CD14-positive monocyte (primary cell): ENCODE measurements around the gene WTIP. TPM values are rescaled to one million over a fixed set of nuclear protein-coding genes. Genes with fewer than 3 reads are reported as not detected.

Experiments used
- DNase-seq, 3 donors: peaks; one replicate each; pipeline ENCODE4 v3.0.0-alpha.2; 2011 to 2022
- H2AFZ ChIP-seq: 2 replicates; pipeline ENCODE4 v1.6.0; 2012; ENCODE audit warnings: mild to moderate bottlenecking, low read depth, low read length, inconsistent platforms; ENCODE audit not compliant: insufficient read depth, poor library complexity, severe bottlenecking
- H3K27ac ChIP-seq, 2 donors: 1 replicate in 1 of 2; 2 replicates in 1 of 2; pipeline ENCODE4 v1.5.1; 2012 to 2013; ENCODE audit warnings: low read length in 2 of 2, control low read depth in 1 of 2, inconsistent platforms in 1 of 2, low read depth in 1 of 2, mild to moderate bottlenecking in 1 of 2
- H3K27me3 ChIP-seq, 2 donors: one replicate each; pipeline versions ENCODE4 v1.6.0 to v1.6.1; 2011 to 2013; ENCODE audit warnings: low read length in 2 of 2; ENCODE audit not compliant: control insufficient read depth in 2 of 2, insufficient read depth in 2 of 2
- H3K36me3 ChIP-seq, 2 donors: replicated peaks in 1 of 2; 1 replicate in 1 of 2; 2 replicates in 1 of 2; pipeline versions ENCODE4 v1.5.1 to v1.6.1; 2012 to 2013; ENCODE audit warnings: low read length in 2 of 2, control low read depth in 1 of 2, inconsistent platforms in 1 of 2, mild to moderate bottlenecking in 1 of 2; ENCODE audit not compliant: insufficient read depth in 2 of 2, control insufficient read depth in 1 of 2
- H3K4me1 ChIP-seq, 2 donors: 1 replicate in 1 of 2; 2 replicates in 1 of 2; pipeline versions ENCODE4 v1.5.1 to v1.6.1; 2012 to 2013; ENCODE audit warnings: low read length in 2 of 2, control low read depth in 1 of 2, inconsistent platforms in 1 of 2, mild to moderate bottlenecking in 1 of 2, moderate library complexity in 1 of 2; ENCODE audit not compliant: insufficient read depth in 2 of 2, control insufficient read depth in 1 of 2
- H3K4me2 ChIP-seq: replicated peaks from 2 replicates; pipeline ENCODE3; 2012; ENCODE audit warnings: low read length, moderate library complexity, mild to moderate bottlenecking; ENCODE audit not compliant: poor library complexity, severe bottlenecking; ENCODE audit errors: extremely low read depth
- H3K4me3 ChIP-seq, 3 experiments: fragments of 200-600 bp in 1 of 3; sonication (generic) in 1 of 3; replicated peaks in 1 of 3; 1 replicate in 2 of 3; 2 replicates in 1 of 3; pipeline ENCODE4 v1.5.1; 2011 to 2013; ENCODE audit warnings: low read length in 3 of 3, mild to moderate bottlenecking in 3 of 3, control low read depth in 2 of 3, low read depth in 2 of 3, inconsistent platforms in 1 of 3, moderate library complexity in 1 of 3
- H3K79me2 ChIP-seq: 2 replicates; pipeline ENCODE4 v1.6.0; 2012; ENCODE audit warnings: mild to moderate bottlenecking, control low read depth, inconsistent platforms, low read length, moderate library complexity; ENCODE audit not compliant: insufficient read depth
- H3K9ac ChIP-seq: 2 replicates; pipeline ENCODE4 v1.6.0; 2017; ENCODE audit warnings: low read length, mild to moderate bottlenecking; ENCODE audit not compliant: insufficient read depth, poor library complexity, severe bottlenecking
- H3K9me3 ChIP-seq, 2 donors: replicated peaks in 1 of 2; 1 replicate in 1 of 2; 2 replicates in 1 of 2; pipeline versions ENCODE4 v1.5.1 to v1.6.1; 2012 to 2013; ENCODE audit warnings: low read length in 2 of 2, control low read depth in 1 of 2; ENCODE audit not compliant: control insufficient read depth in 1 of 2, insufficient read depth in 1 of 2
- H4K20me1 ChIP-seq: 2 replicates; pipeline ENCODE4 v1.6.0; 2012; ENCODE audit warnings: mild to moderate bottlenecking, low read length, control low read depth, moderate library complexity; ENCODE audit not compliant: insufficient read depth
- H3K27ac Mint-ChIP-seq, 7 donors: one replicate each; pipeline ENCODE4 v1.8.0; 2020; ENCODE audit warnings: mild to moderate bottlenecking in 7 of 7, mixed read lengths in 7 of 7, moderate library complexity in 6 of 7, inconsistent platforms in 2 of 7
- H3K27me3 Mint-ChIP-seq, 3 donors: one replicate each; pipeline ENCODE4 v1.8.0; 2021 to 2022; ENCODE audit warnings: low read depth in 3 of 3, mild to moderate bottlenecking in 3 of 3, mixed read lengths in 3 of 3, moderate library complexity in 3 of 3, inconsistent platforms in 1 of 3
- H3K36me3 Mint-ChIP-seq, 2 donors: one replicate each; pipeline ENCODE4 v1.8.0; 2020; ENCODE audit warnings: mixed read lengths in 2 of 2, inconsistent platforms in 1 of 2, mild to moderate bottlenecking in 1 of 2
- H3K4me1 Mint-ChIP-seq: one replicate; pipeline ENCODE4 v1.8.0; 2020; ENCODE audit warnings: mild to moderate bottlenecking, mixed read lengths
- H3K4me3 Mint-ChIP-seq, 2 donors: one replicate each; pipeline ENCODE4 v1.8.0; 2020; ENCODE audit warnings: mild to moderate bottlenecking in 2 of 2, mixed read lengths in 2 of 2, moderate library complexity in 1 of 2
- H3K9me3 Mint-ChIP-seq, 7 donors: one replicate each; pipeline ENCODE4 v1.8.0; 2020 to 2022; ENCODE audit warnings: mixed read lengths in 7 of 7, mild to moderate bottlenecking in 6 of 7, moderate library complexity in 6 of 7, inconsistent platforms in 2 of 7
- WGBS: methylation state at CpG from one replicate; pipeline ENCODE4 v1.1.5; 2013; ENCODE audit warnings: missing lambda C conversion rate; ENCODE audit not compliant: insufficient coverage; 5-methylcytosine and 5-hydroxymethylcytosine counted together
- intact Hi-C, 2 donors: fragments of 100-400 bp; cut with micrococcal nuclease; formaldehyde crosslinking; loops; one replicate each; pipeline versions ENCODE4 v1.15.0 to v1.15.1; 2023
- polyA plus RNA-seq, 3 donors: library from polyadenylated mRNA; depleted of rRNA in 1 of 3; unstranded in 2 of 3; stranded (reverse) in 1 of 3; fragments of 300-500 nt in 2 of 3; fragments of >200 nt in 1 of 3; fragmentation: Illumina TruSeq in 2 of 3; gene quantifications; 1 replicate in 2 of 3; 2 replicates in 1 of 3; pipeline ENCODE4 v1.2.3, GENCODE V29; 2012 to 2021
- TF ChIP-seq, protein P1 (sequence below): fragments of 200-600 bp; IDR thresholded peaks from one replicate; pipeline ENCODE4 v1.8.0; 2022; ENCODE audit warnings: antibody characterized with exemption, mild to moderate bottlenecking

WTIP gene
- polyA plus RNA-seq, 3 donors, result 0.11 TPM; not detected in 2

DNA sequence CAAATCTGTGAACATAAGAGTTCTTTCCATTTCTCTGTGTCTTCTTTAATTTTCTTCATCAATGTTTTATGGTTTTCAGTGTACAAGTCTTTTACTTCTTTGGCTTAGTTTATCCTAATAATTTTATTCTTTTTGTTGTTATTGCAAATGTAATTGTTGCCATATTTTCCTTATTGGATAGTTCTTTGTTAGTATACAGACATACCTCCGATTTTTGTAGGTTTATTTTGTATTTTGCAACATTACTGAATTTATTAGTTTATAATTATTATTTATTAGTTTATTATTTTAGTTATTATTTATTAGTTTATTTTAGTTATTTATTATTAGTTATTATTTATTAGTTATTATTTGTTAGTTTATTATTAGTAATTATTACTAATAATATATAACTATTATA is 43.4 kb downstream of the WTIP start:
- H3K27ac Mint-ChIP-seq, result no peak overlapping the region
- intact Hi-C loops, result no loop called here
- H3K79me2 ChIP-seq, result no peaks in the 10 kb centered on the region

DNA sequence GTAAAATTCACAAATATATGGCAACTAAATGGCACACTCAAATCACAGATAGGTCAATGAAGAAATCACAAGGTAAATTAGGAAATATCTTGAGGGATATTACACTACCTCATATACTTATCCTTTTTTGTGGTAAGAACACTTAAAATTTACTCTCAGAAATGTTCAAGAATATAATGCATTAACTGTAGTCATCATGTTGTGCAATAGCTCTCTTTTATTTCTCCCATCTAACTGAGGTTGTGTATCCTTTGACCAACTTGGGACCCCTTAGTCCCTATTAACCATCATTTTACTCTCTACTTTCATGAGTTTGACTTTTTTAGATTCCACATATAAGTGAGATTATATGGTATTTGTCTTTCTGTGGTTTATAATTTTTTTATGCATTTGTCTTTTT is 52.6 kb downstream of the WTIP start:
- Histone ChIP-seq H3K4me1 (no peaks in the 10 kb centered on the region), H3K9ac (no peak overlapping the region), H3K36me3 (no peaks in the 10 kb centered on the region), H3K27me3 (peaks cover 0 to 2% of the 10 kb centered on the region in 2 donors), H3K4me2 (no peak overlapping the region), H3K4me3 (no peak overlapping the region), H3K79me2 (no peaks in the 10 kb centered on the region), H3K9me3 (no peaks in the 10 kb centered on the region), H3K27ac (no peak overlapping the region), H4K20me1 (no peaks in the 10 kb centered on the region), H2AFZ (no peak overlapping the region)
- no peak for DNase-seq
- H3K36me3 Mint-ChIP-seq, result no peaks in the 10 kb centered on the region
- intact Hi-C loops, result no loop called here
- H3K9me3 Mint-ChIP-seq, result peaks cover 2 to 5% (median 4%) of the 10 kb centered on the region in 7 donors
- H3K27me3 Mint-ChIP-seq, result peaks cover 2 to 13% (median 3%) of the 10 kb centered on the region in 3 donors
- H3K4me3 Mint-ChIP-seq, result no peak overlapping the region
- TF ChIP-seq, protein P1, sequence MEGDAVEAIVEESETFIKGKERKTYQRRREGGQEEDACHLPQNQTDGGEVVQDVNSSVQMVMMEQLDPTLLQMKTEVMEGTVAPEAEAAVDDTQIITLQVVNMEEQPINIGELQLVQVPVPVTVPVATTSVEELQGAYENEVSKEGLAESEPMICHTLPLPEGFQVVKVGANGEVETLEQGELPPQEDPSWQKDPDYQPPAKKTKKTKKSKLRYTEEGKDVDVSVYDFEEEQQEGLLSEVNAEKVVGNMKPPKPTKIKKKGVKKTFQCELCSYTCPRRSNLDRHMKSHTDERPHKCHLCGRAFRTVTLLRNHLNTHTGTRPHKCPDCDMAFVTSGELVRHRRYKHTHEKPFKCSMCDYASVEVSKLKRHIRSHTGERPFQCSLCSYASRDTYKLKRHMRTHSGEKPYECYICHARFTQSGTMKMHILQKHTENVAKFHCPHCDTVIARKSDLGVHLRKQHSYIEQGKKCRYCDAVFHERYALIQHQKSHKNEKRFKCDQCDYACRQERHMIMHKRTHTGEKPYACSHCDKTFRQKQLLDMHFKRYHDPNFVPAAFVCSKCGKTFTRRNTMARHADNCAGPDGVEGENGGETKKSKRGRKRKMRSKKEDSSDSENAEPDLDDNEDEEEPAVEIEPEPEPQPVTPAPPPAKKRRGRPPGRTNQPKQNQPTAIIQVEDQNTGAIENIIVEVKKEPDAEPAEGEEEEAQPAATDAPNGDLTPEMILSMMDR, result no peak
- no peak overlapping the region for H3K27ac Mint-ChIP-seq
- H3K4me1 Mint-ChIP-seq, result no peaks in the 10 kb centered on the region

More for the DNA sequence above, 43.4 kb downstream of the WTIP start:
- Histone ChIP-seq H3K36me3 (no peaks in the 10 kb centered on the region), H3K27ac (no peak overlapping the region), H3K4me1 (no peaks in the 10 kb centered on the region), H3K27me3 (no peaks in the 10 kb centered on the region), H3K9ac (no peak overlapping the region), H3K4me2 (no peak overlapping the region), H2AFZ (no peak overlapping the region), H4K20me1 (no peaks in the 10 kb centered on the region), H3K4me3 (no peak overlapping the region), H3K9me3 (no peaks in the 10 kb centered on the region)
- peaks cover 0 to 4% (median 1%) of the 10 kb centered on the region in 7 donors for H3K9me3 Mint-ChIP-seq
- no peaks in the 10 kb centered on the region for H3K4me1 Mint-ChIP-seq
- peaks cover 0 to 9% (median 0%) of the 10 kb centered on the region in 3 donors for H3K27me3 Mint-ChIP-seq
- no peak for DNase-seq
- H3K4me3 Mint-ChIP-seq, result no peak overlapping the region
- no peaks in the 10 kb centered on the region for H3K36me3 Mint-ChIP-seq
- TF ChIP-seq, protein P1, result no peak
- no CpG with 5 or more reads among the region's 1 CpG for WGBS
